HG02798 (cell line): ENCODE results near the gene CLDN16.

Source experiments
- ATAC-seq: cut with Tn5 transposase; IDR thresholded peaks from one replicate; pipeline ENCODE4 v1.9.1; 2021; ENCODE audit warnings: mild to moderate bottlenecking; ENCODE audit not compliant: unreplicated experiment, poor library complexity

CLDN16 gene

GRCh38 chr3:190433626-190434025 is 45.7 kb downstream of the CLDN16 start:
- ATAC-seq: no peak

DNA sequence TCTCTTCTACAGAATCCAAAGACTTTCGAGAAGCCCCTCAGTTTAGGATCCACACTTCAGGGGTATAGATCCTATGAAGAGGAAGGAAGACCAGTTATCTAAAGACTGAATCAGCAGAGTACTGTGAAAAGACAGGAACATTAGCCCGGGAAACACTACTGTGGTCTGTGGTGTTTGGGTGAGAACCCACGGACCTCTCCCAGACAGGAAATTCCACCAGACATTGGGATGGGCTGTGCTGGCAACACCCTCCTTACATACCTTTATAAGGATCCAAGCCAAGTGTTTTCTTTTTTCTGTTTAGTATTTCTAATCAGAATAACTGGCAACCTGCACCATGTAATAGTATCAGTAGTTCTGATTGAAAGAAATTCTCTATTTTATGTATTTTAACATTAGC is 47.7 kb downstream of the CLDN16 start:
- ATAC-seq: no peak

DNA sequence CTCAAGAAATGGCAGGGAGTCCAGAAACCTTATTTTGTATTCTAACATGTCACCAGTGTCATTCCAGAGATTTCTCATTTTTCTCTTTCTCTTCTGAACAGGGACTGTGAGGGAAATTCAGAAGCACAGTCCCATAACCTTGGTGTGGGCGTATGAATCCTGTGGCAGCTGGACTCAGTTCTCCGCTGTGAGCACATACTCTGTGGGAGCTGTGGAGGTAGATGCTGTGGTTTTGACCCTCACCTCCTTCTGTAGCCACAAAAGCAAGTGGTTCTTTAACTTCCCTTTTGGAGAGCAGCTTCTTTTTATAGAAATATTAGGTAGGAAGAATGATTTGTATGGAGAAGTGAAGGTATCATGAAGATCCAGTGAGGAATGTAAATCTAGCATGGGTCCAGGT is 48.4 kb downstream of the CLDN16 start:
- ATAC-seq: no peak

DNA sequence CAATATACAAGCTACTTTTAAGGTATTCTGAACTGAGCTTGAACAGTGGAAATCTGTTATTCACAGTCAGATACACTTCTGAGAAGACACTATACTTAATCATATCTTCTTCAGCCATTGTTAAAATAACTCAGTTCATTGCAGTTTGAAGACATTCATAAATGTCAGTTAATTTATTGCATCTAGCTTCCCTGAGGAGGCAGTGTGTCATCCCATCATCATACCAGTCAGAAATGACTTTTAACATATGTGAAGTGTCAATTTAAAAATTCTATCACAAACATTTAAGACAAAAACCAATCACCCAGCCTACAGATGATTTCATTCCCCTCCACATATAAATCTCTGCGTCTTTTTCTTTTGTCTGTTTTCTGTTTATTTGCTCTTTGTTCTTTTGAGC is 54.3 kb downstream of the CLDN16 start:
- no peak for ATAC-seq

GRCh38 chr3:190443257-190443656 is 55.3 kb downstream of the CLDN16 start:
- ATAC-seq: no peak

DNA sequence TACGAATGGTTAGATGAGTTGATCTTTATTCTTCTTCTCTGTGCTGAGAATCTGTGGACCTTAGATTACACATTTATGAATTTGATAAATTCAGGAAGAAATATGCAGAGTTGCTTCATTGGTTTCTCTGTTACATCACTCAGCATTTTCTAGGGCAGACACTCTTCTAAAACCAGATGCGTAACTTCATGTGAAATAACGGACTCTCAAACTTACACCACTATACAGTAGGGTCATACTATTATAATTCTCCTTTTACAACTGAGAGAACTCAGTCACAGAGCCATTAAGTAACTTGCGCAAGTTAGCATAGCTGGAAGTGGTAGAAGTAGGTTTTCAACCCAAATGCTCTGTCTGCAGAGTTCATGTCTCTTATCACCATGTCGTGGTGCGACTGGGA is 56.0 kb downstream of the CLDN16 start:
- no peak for ATAC-seq

- no peak for ATAC-seq
Measured at GRCh38 chr3:190444576-190445145, 56.7 kb downstream of the CLDN16 start.

GRCh38 chr3:190446573-190447279 is 58.8 kb downstream of the CLDN16 start:
- no peak for ATAC-seq

GRCh38 chr3:190448256-190448655 is 60.3 kb downstream of the CLDN16 start:
- ATAC-seq: no peak

DNA sequence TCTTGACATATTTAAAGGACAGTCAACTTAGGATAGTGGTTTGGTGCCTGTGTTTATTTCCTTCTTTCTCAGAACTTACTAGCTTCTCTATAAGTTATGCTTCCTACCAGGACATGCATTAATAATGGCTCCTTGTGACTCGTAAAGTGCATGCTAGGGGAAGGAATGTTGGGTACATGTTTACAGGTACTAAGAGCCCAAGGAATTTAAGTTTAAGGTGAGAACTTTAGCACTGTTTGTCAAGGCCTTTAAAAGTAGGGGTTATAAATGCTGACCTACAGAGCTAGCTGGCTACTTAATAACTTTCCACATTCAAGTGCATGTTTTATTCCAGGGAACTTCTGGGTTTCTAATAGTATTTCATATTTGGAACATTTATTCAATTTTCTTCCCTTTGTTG is 61.8 kb downstream of the CLDN16 start, which contains the start of gene TMEM207:
Gene TMEM207 (minus strand): TSS at position 101 of the 400 bp plus-strand sequence. CDS start 92 bp downstream, at position 9.
- ATAC-seq: no peak

GRCh38 chr3:190455828-190456227 is 67.9 kb downstream of the CLDN16 start:
- ATAC-seq: no peak

DNA sequence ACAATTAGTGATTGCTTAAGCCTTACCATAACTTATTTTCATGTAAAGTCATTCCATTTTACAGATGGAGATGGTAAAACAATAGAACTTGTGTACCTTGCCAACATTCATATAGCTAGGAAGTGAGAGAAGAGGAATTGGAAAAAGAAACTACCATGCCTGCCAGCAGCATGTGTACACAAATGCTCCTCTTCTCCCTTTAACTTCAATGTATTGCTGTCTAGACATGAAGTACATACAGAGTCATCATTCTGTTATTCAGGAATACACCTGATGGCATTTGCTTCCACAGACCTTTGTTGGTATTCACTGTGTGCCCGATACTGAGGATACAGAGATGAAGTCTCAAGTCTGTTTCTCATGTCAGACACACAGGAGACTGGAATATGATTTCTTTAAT is 68.8 kb downstream of the CLDN16 start:
- no peak for ATAC-seq

- no peak for ATAC-seq
Measured at GRCh38 chr3:190458040-190458439, 70.1 kb downstream of the CLDN16 start.
